Esophagus muscularis mucosa (tissue), 3 donors: ENCODE measurements around the gene RILPL1.

Source experiments
- CTCF ChIP-seq, 3 experiments: fragments of 200-600 bp in 2 of 3; fragments of 450-650 bp in 1 of 3; sonication (generic) in 2 of 3; IDR thresholded peaks; one replicate each; pipeline ENCODE4 v1.5.1; 2017 to 2019; ENCODE audit warnings: antibody characterized with exemption in 3 of 3, mild to moderate bottlenecking in 2 of 3, moderate library complexity in 1 of 3
- POLR2A ChIP-seq: fragments of 450-650 bp; IDR thresholded peaks from one replicate; pipeline ENCODE4 v1.6.1; 2017; ENCODE audit warnings: antibody characterized with exemption, moderate library complexity, mild to moderate bottlenecking, low read depth

- TF ChIP-seq POLR2A (no peak), CTCF (IDR thresholded peaks at IDR 0.05) (no peak)
Observed at GRCh38 chr12:123471374-123472068, 62.0 kb downstream of the RILPL1 start.
